ENCODE results near the gene GLP2R. TPM values are rescaled to one million over a fixed set of nuclear protein-coding genes. Genes with fewer than 3 reads are reported as not detected.

Gene GLP2R
- total and polyA plus RNA-seq, 2 of the 8 experiments (the other 6 are each of a cell fraction or from before 2014, with no cell fraction given), result not detected

GRCh38 chr17:9886141-9886930, 60.6 kb downstream of the GLP2R start:
- Histone ChIP-seq H3K9me3 (ENCODE audit: insufficient read depth in 2 of 2, low read depth in 1 of 2, low read length in 1 of 2) (peaks cover 6 to 7% of the 10 kb centered on the region in 2 experiments; a peak in 3 of 4 replicates), H3K36me3 (ENCODE audit: control insufficient read depth in 2 of 4, insufficient read depth in 4 of 4, low read length in 3 of 4) (no peaks in the 10 kb centered on the region), H2BK12ac (ENCODE audit: low read depth, low read length) (no peak overlapping the region), H2AFZ (ENCODE audit: low read length) (no peak overlapping the region), H2BK120ac (replicated peaks; ENCODE audit: low read depth, low read length) (no peak overlapping the region), H3K4me2 (ENCODE audit: insufficient read depth in 1 of 2, low read depth in 2 of 2, low read length in 2 of 2) (no peak overlapping the region), H3K4ac (replicated peaks; ENCODE audit: insufficient read length, low read depth, low read length) (no peak overlapping the region), H3K27me3 (replicated peaks in 1 of 4; ENCODE audit: control insufficient read depth in 3 of 4, extremely low read depth in 1 of 4, insufficient read depth in 3 of 4, low read length in 3 of 4) (no peaks in the 10 kb centered on the region), H4K8ac (ENCODE audit: extremely low read depth, insufficient read depth, low read length) (no peak overlapping the region), H4K5ac (ENCODE audit: insufficient read length, low read depth, low read length) (no peak overlapping the region), H3K23me2 (ENCODE audit: low read depth, low read length) (no peaks in the 10 kb centered on the region), H2BK15ac (ENCODE audit: low read length) (no peak overlapping the region), H3K23ac (ENCODE audit: insufficient read length) (no peak overlapping the region), H3K27ac (ENCODE audit: low read depth, low read length) (no peak overlapping the region), H4K91ac (replicated peaks; ENCODE audit: insufficient read length, low read length) (no peak overlapping the region), H2BK20ac (ENCODE audit: low read length) (no peak overlapping the region), H3K18ac (ENCODE audit: extremely low read depth, low read length) (no peak overlapping the region), H3K4me3 (ENCODE audit: extremely low read depth in 1 of 4, insufficient read depth in 2 of 4, low read depth in 3 of 4, low read length in 4 of 4) (no peak overlapping the region), H3K56ac (replicated peaks; ENCODE audit: insufficient read length, low read depth, low read length) (no peak overlapping the region), H3K79me1 (ENCODE audit: low read depth, low read length) (no peaks in the 10 kb centered on the region), H2AK5ac (ENCODE audit: low read depth, low read length) (no peak overlapping the region), H3K4me1 (replicated peaks in 1 of 4; ENCODE audit: control insufficient read depth in 3 of 4, insufficient read depth in 4 of 4, low read length in 3 of 4) (0 out of 7 replicates have a peak, but pooled peaks cover 0 to 3% (median 0%) of the 10 kb centered on the region in 4 experiments), H3K9ac (replicated peaks in 1 of 4; ENCODE audit: extremely low read depth in 1 of 4, low read depth in 3 of 4, low read length in 3 of 4) (no peak overlapping the region), H2BK5ac (ENCODE audit: low read depth, low read length) (no peak overlapping the region), H3K79me2 (ENCODE audit: control insufficient read depth in 1 of 2, insufficient read depth in 2 of 2, low read length in 2 of 2) (no peaks in the 10 kb centered on the region), H3K14ac (ENCODE audit: insufficient read length) (no peak overlapping the region), H4K20me1 (replicated peaks in 1 of 2; ENCODE audit: control insufficient read depth in 1 of 2, insufficient read depth in 2 of 2, low read length in 2 of 2) (no peaks in the 10 kb centered on the region)
- ChIA-PET POLR2A (ENCODE audit: partially characterized antibody) (no interaction called here), CTCF (ENCODE audit: partially characterized antibody) (interaction anchor here (1.4 to 9.7 kb wide), 2 partner anchors 11 to 16 kb away, joined by 3 to 101 read pairs; partner anchors contain the start of gene RCVRN)
- 92% methylated on average over 5 of the region's 5 CpGs; no CpG with 5 or more reads in 1 of the 2 experiments for WGBS, 2 experiments (ENCODE audit: extremely low coverage in 1 of 2, insufficient coverage in 1 of 2, insufficient read length in 1 of 2, insufficient replicate concordance in 2 of 2, low coverage in 1 of 2, low lambda C conversion rate in 2 of 2, missing lambda C conversion rate in 1 of 2)
- FAIRE-seq (no peak), DNase-seq (ENCODE audit: low read depth in 1 of 2, low spot score in 2 of 2) (no peak)
- TF ChIP-seq SIRT6 (IDR thresholded peaks at IDR 0.05; ENCODE audit: low read length), result no peak
- TF ChIP-seq SUZ12 (IDR thresholded peaks at IDR 0.05; ENCODE audit: low read length), result no peak
- no peak for TF ChIP-seq SP4 (IDR thresholded peaks at IDR 0.05; ENCODE audit: low read length)
- TF ChIP-seq FOSL1 (IDR thresholded peaks at IDR 0.05; ENCODE audit: insufficient read depth, low read depth, low read length), result no peak

Measured in H1 (cell line).